VCaP (cell line): ENCODE measurements around the gene ALG2.

Experiments used
- H3K27ac ChIP-seq: fragments of 450-650 bp; 2 replicates; pipeline ENCODE4 v1.5.1; 2017
- TF ChIP-seq, protein P1 (sequence below): fragments of 450-650 bp; conservative IDR thresholded peaks from 2 replicates; pipeline ENCODE4 v1.5.1; 2017; ENCODE audit warnings: mild to moderate bottlenecking, moderate library complexity

ALG2 gene

DNA sequence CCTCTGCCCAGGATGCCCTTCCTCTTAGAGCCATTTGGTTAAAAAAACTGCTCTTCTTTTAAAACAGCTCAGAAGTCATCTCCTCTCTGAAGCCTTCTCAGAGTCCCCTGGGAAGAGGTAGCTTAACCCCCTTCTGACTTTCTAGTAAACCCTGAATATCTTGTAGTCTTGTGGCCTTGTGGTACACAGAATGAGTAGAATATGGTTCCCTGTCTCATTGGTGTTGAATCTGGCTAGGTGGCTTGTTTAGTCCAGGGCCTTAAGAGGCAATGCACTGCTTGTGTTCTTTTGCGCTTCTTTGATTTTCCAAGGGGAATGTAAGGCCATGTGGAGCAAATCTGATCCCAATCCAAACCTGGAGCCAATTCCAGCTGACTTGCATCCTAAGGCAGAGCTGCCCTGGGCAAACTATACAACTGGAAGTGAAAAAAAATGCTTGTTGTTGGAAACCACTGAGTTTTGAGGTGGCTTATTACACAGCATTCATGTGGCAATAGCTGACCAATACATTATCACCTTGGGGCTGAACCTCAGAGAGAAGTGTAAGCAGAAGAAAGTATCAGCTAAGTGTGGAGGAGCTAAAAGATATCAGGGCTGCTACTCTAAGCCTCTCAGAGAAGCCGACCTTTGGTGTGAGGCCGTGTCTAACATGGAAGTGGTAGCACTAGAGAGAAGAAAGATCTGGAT, 31.0 kb downstream of the ALG2 start:
- H3K27ac ChIP-seq, result no peak overlapping the region
- TF ChIP-seq, protein P1, sequence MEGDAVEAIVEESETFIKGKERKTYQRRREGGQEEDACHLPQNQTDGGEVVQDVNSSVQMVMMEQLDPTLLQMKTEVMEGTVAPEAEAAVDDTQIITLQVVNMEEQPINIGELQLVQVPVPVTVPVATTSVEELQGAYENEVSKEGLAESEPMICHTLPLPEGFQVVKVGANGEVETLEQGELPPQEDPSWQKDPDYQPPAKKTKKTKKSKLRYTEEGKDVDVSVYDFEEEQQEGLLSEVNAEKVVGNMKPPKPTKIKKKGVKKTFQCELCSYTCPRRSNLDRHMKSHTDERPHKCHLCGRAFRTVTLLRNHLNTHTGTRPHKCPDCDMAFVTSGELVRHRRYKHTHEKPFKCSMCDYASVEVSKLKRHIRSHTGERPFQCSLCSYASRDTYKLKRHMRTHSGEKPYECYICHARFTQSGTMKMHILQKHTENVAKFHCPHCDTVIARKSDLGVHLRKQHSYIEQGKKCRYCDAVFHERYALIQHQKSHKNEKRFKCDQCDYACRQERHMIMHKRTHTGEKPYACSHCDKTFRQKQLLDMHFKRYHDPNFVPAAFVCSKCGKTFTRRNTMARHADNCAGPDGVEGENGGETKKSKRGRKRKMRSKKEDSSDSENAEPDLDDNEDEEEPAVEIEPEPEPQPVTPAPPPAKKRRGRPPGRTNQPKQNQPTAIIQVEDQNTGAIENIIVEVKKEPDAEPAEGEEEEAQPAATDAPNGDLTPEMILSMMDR, result no peak

GRCh38 chr9:99189887-99190596, 31.7 kb downstream of the ALG2 start:
- TF ChIP-seq, protein P1, result no peak
- no peak overlapping the region for H3K27ac ChIP-seq

DNA sequence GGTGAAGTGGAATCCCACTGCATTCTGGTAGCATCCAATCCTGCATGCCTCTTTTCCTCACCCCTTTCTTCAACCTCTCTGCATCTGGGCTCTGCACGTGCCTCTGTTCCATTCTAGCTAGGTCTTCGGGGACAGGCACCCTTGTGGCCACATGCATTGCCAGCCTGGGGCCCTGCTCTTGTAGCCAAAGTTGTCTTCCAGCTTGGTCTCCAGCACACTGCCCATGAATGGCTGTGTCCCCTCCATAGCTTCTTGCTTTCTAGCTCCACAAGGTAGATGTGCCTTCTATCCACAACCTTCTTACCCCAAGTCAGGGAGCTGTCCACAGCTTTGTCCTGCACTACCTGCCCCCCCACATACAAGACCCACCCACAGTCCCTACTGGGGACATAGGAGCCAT, 32.6 kb downstream of the ALG2 start:
- no peak overlapping the region for H3K27ac ChIP-seq
- TF ChIP-seq, protein P1, result no peak

DNA sequence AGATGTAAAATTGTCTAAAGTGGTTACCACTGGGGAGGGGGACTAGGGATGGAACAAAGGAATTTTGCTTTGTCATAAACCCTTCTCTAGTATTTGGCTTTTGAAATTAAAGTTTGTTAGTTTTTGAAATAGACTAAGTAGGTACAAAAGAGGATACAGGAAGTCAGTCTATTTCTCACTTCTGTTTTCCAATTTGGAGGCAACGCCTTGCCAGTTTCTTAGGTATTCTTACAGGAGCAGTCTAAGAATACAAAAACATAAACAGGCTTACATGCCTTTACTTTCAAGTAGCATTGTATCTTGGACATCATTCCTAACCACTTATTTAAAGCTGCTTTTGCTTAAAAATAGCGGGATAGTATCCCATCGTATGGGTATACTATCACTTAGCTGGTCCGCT, 34.4 kb downstream of the ALG2 start:
- H3K27ac ChIP-seq, result no peak overlapping the region
- TF ChIP-seq, protein P1, result no peak

DNA sequence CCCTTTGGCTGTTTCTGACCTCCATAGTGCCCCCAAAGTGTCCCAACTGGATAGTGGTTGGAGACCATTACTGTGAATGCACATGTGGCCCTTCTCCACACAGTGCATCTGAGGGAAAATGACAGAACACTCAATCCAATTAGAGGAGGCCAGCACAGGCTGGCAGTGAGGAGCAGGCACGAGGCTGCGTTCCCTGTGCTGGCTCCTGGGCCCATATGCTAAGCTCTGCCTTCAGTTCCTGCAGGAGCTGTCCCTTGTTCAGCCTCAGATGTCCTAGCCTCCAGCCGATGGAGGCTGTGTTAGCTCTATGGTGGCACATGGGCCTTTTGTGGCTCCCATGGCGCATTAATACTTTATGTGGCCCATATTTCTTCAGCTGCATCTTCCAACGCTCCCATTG, 35.8 kb downstream of the ALG2 start:
- no peak overlapping the region for H3K27ac ChIP-seq
- TF ChIP-seq, protein P1, result no peak

- no peak overlapping the region for H3K27ac ChIP-seq
Observed at GRCh38 chr9:99185348-99185632, 36.5 kb downstream of the ALG2 start.

More at GRCh38 chr9:99185348-99185632, 36.5 kb downstream of the ALG2 start:
- TF ChIP-seq, protein P1, result no peak
